Tibial nerve (tissue), 4 donors: ENCODE measurements around the gene LONP1. TPM values are rescaled to one million over a fixed set of nuclear protein-coding genes. Genes with fewer than 3 reads are reported as not detected.

ENCODE experiments used
- DNase-seq, 2 donors: peaks; one replicate each; pipeline ENCODE4 v3.0.0-alpha.2; 2019; ENCODE audit warnings: low spot score in 2 of 2
- H3K27ac ChIP-seq, 4 donors: fragments of 200-600 bp; sonication (generic) in 3 of 4; one replicate each; pipeline ENCODE4 v1.5.1; 2017 to 2019; ENCODE audit warnings: mild to moderate bottlenecking in 1 of 4
- H3K27me3 ChIP-seq, 2 donors: fragments of 200-600 bp; sonication (generic) in 1 of 2; one replicate each; pipeline versions ENCODE4 v1.5.1 to v1.6.0; 2017 to 2019
- H3K36me3 ChIP-seq, 3 donors: fragments of 200-600 bp; sonication (generic); one replicate each; pipeline ENCODE4 v1.5.1; 2018 to 2019
- H3K4me1 ChIP-seq, 4 donors: fragments of 200-600 bp; sonication (generic) in 3 of 4; one replicate each; pipeline ENCODE4 v1.5.1; 2017 to 2019
- H3K4me3 ChIP-seq, 4 donors: fragments of 200-600 bp; sonication (generic) in 3 of 4; one replicate each; pipeline ENCODE4 v1.5.1; 2017 to 2019; ENCODE audit warnings: mild to moderate bottlenecking in 1 of 4, moderate library complexity in 1 of 4
- H3K9me3 ChIP-seq, 4 donors: fragments of 200-600 bp; sonication (generic) in 3 of 4; one replicate each; pipeline ENCODE4 v1.5.1; 2017 to 2019
- CTCF ChIP-seq, 5 experiments: fragments of 200-600 bp in 3 of 5; fragments of 450-650 bp in 2 of 5; sonication (generic) in 3 of 5; IDR thresholded peaks; one replicate each; pipeline ENCODE4 v1.5.1; 2016 to 2019; ENCODE audit warnings: antibody characterized with exemption in 5 of 5, mild to moderate bottlenecking in 3 of 5, moderate library complexity in 2 of 5
- EP300 ChIP-seq, 2 donors: sonication (generic); formaldehyde crosslinking; IDR thresholded peaks; one replicate each; pipeline ENCODE4 v1.6.1; 2017; ENCODE audit warnings: antibody characterized with exemption in 2 of 2, mild to moderate bottlenecking in 1 of 2
- POLR2A ChIP-seq, 2 donors: fragments of 450-650 bp; IDR thresholded peaks; one replicate each; pipeline ENCODE4 v1.6.1; 2017; ENCODE audit warnings: antibody characterized with exemption in 2 of 2, mild to moderate bottlenecking in 2 of 2, moderate library complexity in 2 of 2
- WGBS, 2 donors: methylation state at CpG; one replicate each; pipeline ENCODE4 v1.1.5; 2018; 5-methylcytosine and 5-hydroxymethylcytosine counted together
- total RNA-seq, 4 donors: library from RNA; depleted of rRNA; stranded (reverse); fragments of >200 nt; gene quantifications; one replicate each; pipeline ENCODE4 v1.1.0, GENCODE V29; 2016

The LONP1 gene
- total RNA-seq, 4 donors from 2014 or later, result 107 to 116 (median 110) TPM

- 80 to 88% methylated on average over 8 to 21 of the region's 22 CpGs for WGBS, 2 donors
- no peak overlapping the region for H3K4me3 ChIP-seq
- H3K4me1 ChIP-seq, result peaks cover 0 to 28% (median 8%) of the 10 kb centered on the region in 4 donors
- H3K9me3 ChIP-seq, result no peaks in the 10 kb centered on the region
- DNase-seq, result no peak
- TF ChIP-seq CTCF (IDR thresholded peaks at IDR 0.05) (no peak), EP300 (IDR thresholded peaks at IDR 0.05) (no peak)
- H3K27me3 ChIP-seq, result no peaks in the 10 kb centered on the region
- H3K27ac ChIP-seq, result no peak overlapping the region
- H3K36me3 ChIP-seq, result peaks cover 0 to 20% (median 0%) of the 10 kb centered on the region in 3 donors
Observed at GRCh38 chr19:5678071-5678718, 41.8 kb downstream of the LONP1 start.

- 79 to 86% methylated on average over 9 of the region's 9 CpGs for WGBS, 2 donors
- H3K27me3 ChIP-seq, result no peaks in the 10 kb centered on the region
- H3K36me3 ChIP-seq, result peaks cover 0 to 20% (median 0%) of the 10 kb centered on the region in 3 donors
- no peak for DNase-seq
- H3K9me3 ChIP-seq, result no peaks in the 10 kb centered on the region
- TF ChIP-seq EP300 (IDR thresholded peaks at IDR 0.05) (no peak), CTCF (IDR thresholded peaks at IDR 0.05) (no peak), POLR2A (IDR thresholded peaks at IDR 0.05) (no peak)
- H3K27ac ChIP-seq, result no peak overlapping the region
- H3K4me3 ChIP-seq, result no peak overlapping the region
- peaks cover 0 to 28% (median 8%) of the 10 kb centered on the region in 4 donors for H3K4me1 ChIP-seq
Observed at GRCh38 chr19:5677580-5677979, 42.4 kb downstream of the LONP1 start.

- Histone ChIP-seq H3K36me3 (peaks cover 0 to 20% (median 0%) of the 10 kb centered on the region in 3 donors), H3K4me1 (peaks cover 0 to 28% (median 8%) of the 10 kb centered on the region in 4 donors), H3K9me3 (no peaks in the 10 kb centered on the region), H3K27ac (no peak overlapping the region), H3K27me3 (no peaks in the 10 kb centered on the region), H3K4me3 (no peak overlapping the region)
- TF ChIP-seq CTCF (IDR thresholded peaks at IDR 0.05) (no peak), EP300 (IDR thresholded peaks at IDR 0.05) (no peak), POLR2A (IDR thresholded peaks at IDR 0.05) (no peak)
- no peak for DNase-seq
- 88 to 100% methylated on average over 3 to 6 of the region's 10 CpGs for WGBS, 2 donors
Observed at GRCh38 chr19:5677136-5677535, 42.8 kb downstream of the LONP1 start.

GRCh38 chr19:5676772-5677105 is 43.2 kb downstream of the LONP1 start:
- Histone ChIP-seq H3K27ac (no peak overlapping the region), H3K36me3 (peaks cover 0 to 23% (median 0%) of the 10 kb centered on the region in 3 donors), H3K27me3 (no peaks in the 10 kb centered on the region), H3K4me1 (peaks cover 0 to 27% (median 8%) of the 10 kb centered on the region in 4 donors), H3K4me3 (no peak overlapping the region), H3K9me3 (no peaks in the 10 kb centered on the region)
- WGBS, 2 donors, result 75 to 80% methylated on average over 8 to 13 of the region's 13 CpGs
- no peak for DNase-seq
- TF ChIP-seq EP300 (IDR thresholded peaks at IDR 0.05), result no peak
- TF ChIP-seq CTCF (IDR thresholded peaks at IDR 0.05), result no peak
- no peak for TF ChIP-seq POLR2A (IDR thresholded peaks at IDR 0.05)

GRCh38 chr19:5676105-5676771 is 43.7 kb downstream of the LONP1 start:
- no peak overlapping the region for H3K4me3 ChIP-seq
- no peak overlapping the region for H3K27ac ChIP-seq
- H3K9me3 ChIP-seq, result no peaks in the 10 kb centered on the region
- DNase-seq, result no peak
- H3K36me3 ChIP-seq, result peaks cover 0 to 28% (median 0%) of the 10 kb centered on the region in 3 donors
- 78 to 83% methylated on average over 16 to 17 of the region's 17 CpGs for WGBS, 2 donors
- peaks cover 0 to 22% (median 8%) of the 10 kb centered on the region in 4 donors for H3K4me1 ChIP-seq
- no peaks in the 10 kb centered on the region for H3K27me3 ChIP-seq
- TF ChIP-seq EP300 (IDR thresholded peaks at IDR 0.05) (no peak), POLR2A (IDR thresholded peaks at IDR 0.05) (no peak), CTCF (IDR thresholded peaks at IDR 0.05) (no peak)
